Liver (tissue), 9 donors: ENCODE data around the gene ACOT13. TPM values are rescaled to one million over a fixed set of nuclear protein-coding genes. Genes with fewer than 3 reads are reported as not detected.
A peak's percentile ranks its signal among the peaks of the same experiment; 100 is the strongest.

ENCODE experiments used
- DNase-seq: peaks from one replicate; pipeline ENCODE4 v3.0.0-alpha.2; 2017; ENCODE audit warnings: low spot score
- H3K27ac ChIP-seq, 2 donors: one replicate each; pipeline ENCODE4 v1.7.0; 2013; ENCODE audit warnings: inconsistent platforms in 2 of 2, low read length in 2 of 2, control low read depth in 1 of 2, low read depth in 1 of 2, mild to moderate bottlenecking in 1 of 2
- H3K27me3 ChIP-seq, 4 donors: one replicate each; pipeline versions ENCODE4 v1.6.1 to v1.7.0; 2013; ENCODE audit warnings: low read length in 3 of 4, inconsistent platforms in 1 of 4, mild to moderate bottlenecking in 1 of 4, moderate library complexity in 1 of 4; ENCODE audit not compliant: control insufficient read depth in 4 of 4, insufficient read depth in 4 of 4
- H3K36me3 ChIP-seq, 4 donors: one replicate each; pipeline versions ENCODE4 v1.6.1 to v1.7.0; 2013; ENCODE audit warnings: low read length in 3 of 4, mild to moderate bottlenecking in 3 of 4, low read depth in 1 of 4, moderate library complexity in 1 of 4; ENCODE audit not compliant: control insufficient read depth in 4 of 4, insufficient read depth in 3 of 4
- H3K4me1 ChIP-seq, 4 donors: one replicate each; pipeline versions ENCODE4 v1.6.1 to v1.7.0; 2013; ENCODE audit warnings: low read length in 3 of 4, mild to moderate bottlenecking in 3 of 4, moderate library complexity in 1 of 4; ENCODE audit not compliant: control insufficient read depth in 4 of 4, insufficient read depth in 4 of 4
- H3K4me3 ChIP-seq, 3 donors: one replicate each; pipeline versions ENCODE4 v1.6.1 to v1.7.0; 2013; ENCODE audit warnings: low read length in 3 of 3, control low read depth in 1 of 3, low read depth in 1 of 3, mild to moderate bottlenecking in 1 of 3
- H3K9ac ChIP-seq, 2 donors: one replicate each; pipeline ENCODE4 v1.7.0; 2013; ENCODE audit warnings: low read length in 2 of 2, mild to moderate bottlenecking in 2 of 2, moderate library complexity in 2 of 2, control low read depth in 1 of 2, low read depth in 1 of 2
- H3K9me3 ChIP-seq, 4 donors: one replicate each; pipeline versions ENCODE4 v1.6.1 to v1.7.0; 2013; ENCODE audit warnings: low read length in 3 of 4; ENCODE audit not compliant: control insufficient read depth in 4 of 4
- EGR1 ChIP-seq, 2 donors: IDR thresholded peaks; 2 replicates each; pipeline ENCODE4 v1.6.1; 2016 to 2018; ENCODE audit warnings: antibody characterized with exemption in 2 of 2, low read depth in 2 of 2
- FOXA1 ChIP-seq: IDR thresholded peaks from 2 replicates; pipeline ENCODE4 v1.6.1; 2016; ENCODE audit warnings: antibody characterized with exemption
- FOXA2 ChIP-seq: IDR thresholded peaks from 2 replicates; pipeline ENCODE4 v1.6.1; 2016; ENCODE audit warnings: antibody characterized with exemption
- GABPA ChIP-seq, 2 donors: IDR thresholded peaks in 1 of 2; conservative IDR thresholded peaks in 1 of 2; 2 replicates each; pipeline ENCODE4 v1.6.1; 2016; ENCODE audit warnings: antibody characterized with exemption in 2 of 2, mild to moderate bottlenecking in 1 of 2, moderate library complexity in 1 of 2
- HNF4A ChIP-seq, 2 donors: conservative IDR thresholded peaks; 2 replicates each; pipeline ENCODE4 v1.6.1; 2016; ENCODE audit warnings: antibody characterized with exemption in 2 of 2, mild to moderate bottlenecking in 2 of 2
- HNF4G ChIP-seq: IDR thresholded peaks from 2 replicates; pipeline ENCODE4 v1.6.1; 2016; ENCODE audit warnings: antibody characterized with exemption
- JUND ChIP-seq, 2 donors: IDR thresholded peaks; 2 replicates each; pipeline ENCODE4 v1.6.1; 2016; ENCODE audit warnings: antibody characterized with exemption in 2 of 2
- MAX ChIP-seq: IDR thresholded peaks from 2 replicates; pipeline ENCODE4 v1.6.1; 2016; ENCODE audit warnings: antibody characterized with exemption
- NR2F2 ChIP-seq: IDR thresholded peaks from 2 replicates; pipeline ENCODE4 v1.6.1; 2016; ENCODE audit warnings: antibody characterized with exemption
- RAD21 ChIP-seq, 2 donors: IDR thresholded peaks; 2 replicates each; pipeline ENCODE4 v1.6.1; 2016; ENCODE audit warnings: antibody characterized with exemption in 2 of 2, mild to moderate bottlenecking in 2 of 2
- RXRA ChIP-seq, 2 donors: IDR thresholded peaks; 2 replicates each; pipeline ENCODE4 v1.6.1; 2017 to 2018; ENCODE audit warnings: antibody characterized with exemption in 2 of 2, mild to moderate bottlenecking in 1 of 2
- SP1 ChIP-seq: IDR thresholded peaks from 2 replicates; pipeline ENCODE4 v1.6.1; 2018; ENCODE audit warnings: antibody characterized with exemption, mild to moderate bottlenecking
- TAF1 ChIP-seq: conservative IDR thresholded peaks from 2 replicates; pipeline ENCODE4 v1.6.1; 2016; ENCODE audit warnings: antibody characterized with exemption, mild to moderate bottlenecking
- YY1 ChIP-seq: IDR thresholded peaks from 2 replicates; pipeline ENCODE4 v1.6.1; 2016; ENCODE audit warnings: antibody characterized with exemption, mild to moderate bottlenecking
- ZBTB33 ChIP-seq: IDR thresholded peaks from 2 replicates; pipeline ENCODE4 v1.6.1; 2016; ENCODE audit warnings: antibody characterized with exemption
- WGBS: extraction: QIAGEN DNeasy Blood & Tissue Kit; methylation state at CpG from one replicate; pipeline ENCODE4 v1.1.7; 2013; 5-methylcytosine and 5-hydroxymethylcytosine counted together
- polyA plus RNA-seq, 2 donors: library from polyadenylated mRNA; stranded (reverse) in 1 of 2; unstranded in 1 of 2; fragments of 200-250 nt in 1 of 2; fragments of >200 nt in 1 of 2; fragmentation: Nextera tagmentation in 1 of 2; extraction: Ambion mirVana in 1 of 2; gene quantifications; one replicate each; pipeline versions ENCODE4 v1.2.1 to v1.2.3, GENCODE V29; 2013 to 2015
- total RNA-seq, 2 donors: library from RNA; depleted of rRNA; stranded (reverse); fragments of >200 nt; gene quantifications; one replicate each; pipeline ENCODE4 v1.2.3, GENCODE V29; 2014
- donor health status: healthy.
- donor health status: healthy.
- donor health status: healthy.
- donor health status: healthy.
- donor health status: healthy.

The ACOT13 gene
- total and polyA plus RNA-seq, 4 donors: 9.9 to 90.0 (median 21.3) TPM

GRCh38 chr6:24686946-24687345 lies 20.1 kb downstream of the ACOT13 start (continued):
- TF ChIP-seq GABPA (IDR thresholded peaks at IDR 0.05 in 1 of 2, conservative IDR thresholded peaks at IDR 0.05 in 1 of 2) (no peak), FOXA1 (no peak), JUND (IDR thresholded peaks at IDR 0.05) (no peak), RXRA (IDR thresholded peaks at IDR 0.05) (no peak), ZBTB33 (no peak), FOXA2 (no peak)

- no peak overlapping the region for H3K27ac ChIP-seq
- peaks cover 0 to 23% (median 12%) of the 10 kb centered on the region in 4 donors for H3K4me1 ChIP-seq
- H3K9me3 ChIP-seq: no peaks in the 10 kb centered on the region
- no peak for DNase-seq
- H3K4me3 ChIP-seq: no peak overlapping the region
- 96% methylated on average over 2 of the region's 2 CpGs for WGBS
- H3K36me3 ChIP-seq: peaks cover 0 to 5% (median under 1%) of the 10 kb centered on the region in 4 donors
- no peaks in the 10 kb centered on the region for H3K27me3 ChIP-seq
- H3K9ac ChIP-seq: no peak overlapping the region
- no peak for TF ChIP-seq TAF1
Observed at GRCh38 chr6:24689964-24690363, 23.1 kb downstream of the ACOT13 start.

GRCh38 chr6:24690593-24690992 lies 23.7 kb downstream of the ACOT13 start:
- no peaks in the 10 kb centered on the region for H3K9me3 ChIP-seq
- H3K27ac ChIP-seq: no peak overlapping the region
- TF ChIP-seq MAX (peak; percentile 10), FOXA2 (no peak), YY1 (peak; percentile 61), EGR1 (IDR thresholded peaks at IDR 0.05; ENCODE audit: low read depth in 2 of 2) (no peak), SP1 (peak; percentile 56), FOXA1 (no peak), TAF1 (no peak), RXRA (IDR thresholded peaks at IDR 0.05) (peak; percentile 57 to 66), JUND (IDR thresholded peaks at IDR 0.05) (peak in 1 of 2 donors; percentile 22), RAD21 (IDR thresholded peaks at IDR 0.05) (peak in 1 of 2 donors; percentile 33), NR2F2 (no peak), HNF4G (peak; percentile 15), HNF4A (conservative IDR thresholded peaks at IDR 0.05) (peak; percentile 75 to 81), ZBTB33 (peak; percentile 34)
- H3K27me3 ChIP-seq: no peaks in the 10 kb centered on the region
- H3K4me3 ChIP-seq: no peak overlapping the region
- no peak for DNase-seq
- no peak overlapping the region for H3K9ac ChIP-seq
- H3K4me1 ChIP-seq: peaks cover 0 to 23% (median 12%) of the 10 kb centered on the region in 4 donors
- 39% methylated on average over 1 of the region's 1 CpG for WGBS
- peaks cover 0 to 5% (median under 1%) of the 10 kb centered on the region in 4 donors for H3K36me3 ChIP-seq
